T-cell (primary cell): Measurements from ENCODE around the gene CHD2. TPM values are rescaled to one million over a fixed set of nuclear protein-coding genes. Genes with fewer than 3 reads are reported as not detected.

ENCODE experiments used
- ATAC-seq, 4 experiments: fragments of 200-7000 bp in 3 of 4; fragments of 150-1000 bp in 1 of 4; cut with Tn5 transposase; replicated peaks in 1 of 4; 1 replicate in 3 of 4; 2 replicates in 1 of 4; pipeline ENCODE4 v1.10.0; 2021; ENCODE audit warnings: moderate library complexity in 3 of 4, mild to moderate bottlenecking in 2 of 4, moderate number of reproducible peaks in 1 of 4
- CTCF ChIA-PET, 2 donors: fragments of 300-600 bp; sonication (Branson Sonifier 250); formaldehyde crosslinking; loops; one replicate each; lab custom pipeline; 2022; ENCODE audit warnings: antibody characterized with exemption in 2 of 2; lab: Charles Lee
- POLR2A ChIA-PET, 2 donors: fragments of 300-600 bp; sonication (Branson Sonifier 250); formaldehyde crosslinking; loops; one replicate each; lab custom pipeline; 2022; ENCODE audit warnings: antibody characterized with exemption in 2 of 2; lab: Charles Lee
- DNase-seq, 35 experiments: peaks; one replicate each; pipeline versions ENCODE4 v3.0.0 to v3.0.0-alpha.2; 2013 to 2023
- H3K27ac ChIP-seq: one replicate; pipeline ENCODE4 v1.5.1; 2013; ENCODE audit warnings: low read length
- H3K27me3 ChIP-seq, 2 experiments: replicated peaks in 1 of 2; 1 replicate in 1 of 2; 2 replicates in 1 of 2; pipeline versions ENCODE4 v1.6.1 to v1.7.0; 2013; ENCODE audit warnings: low read length in 1 of 2, mixed read lengths in 1 of 2; ENCODE audit not compliant: control insufficient read depth in 2 of 2, insufficient read depth in 2 of 2; ENCODE audit errors: extremely low read depth in 1 of 2
- H3K36me3 ChIP-seq, 2 donors: 1 replicate in 1 of 2; 2 replicates in 1 of 2; pipeline versions ENCODE4 v1.6.1 to v1.7.0; 2013; ENCODE audit warnings: low read length in 1 of 2; ENCODE audit not compliant: control insufficient read depth in 2 of 2, insufficient read depth in 1 of 2; ENCODE audit errors: extremely low read depth in 1 of 2
- H3K4me1 ChIP-seq, 2 experiments: 1 replicate in 1 of 2; 2 replicates in 1 of 2; pipeline versions ENCODE4 v1.6.1 to v1.7.0; 2013; ENCODE audit warnings: low read length in 2 of 2, mixed read lengths in 1 of 2; ENCODE audit not compliant: insufficient read depth in 2 of 2, control insufficient read depth in 1 of 2; ENCODE audit errors: extremely low read depth in 1 of 2
- H3K4me3 ChIP-seq, 2 donors: 1 replicate in 1 of 2; 2 replicates in 1 of 2; pipeline versions ENCODE4 v1.5.1 to v1.7.0; 2013; ENCODE audit warnings: mild to moderate bottlenecking in 2 of 2, low read length in 1 of 2, moderate library complexity in 1 of 2; ENCODE audit not compliant: control insufficient read depth in 1 of 2; ENCODE audit errors: extremely low read depth in 1 of 2
- H3K9me3 ChIP-seq: 2 replicates; pipeline ENCODE4 v1.7.0; 2013
- H3K27ac Mint-ChIP-seq, 2 donors: one replicate each; pipeline ENCODE4 v1.8.0; 2020 to 2021; ENCODE audit warnings: mild to moderate bottlenecking in 2 of 2, mixed read lengths in 2 of 2
- H3K27me3 Mint-ChIP-seq, 2 donors: one replicate each; pipeline ENCODE4 v1.8.0; 2021 to 2022; ENCODE audit warnings: mixed read lengths in 2 of 2
- H3K36me3 Mint-ChIP-seq: one replicate; pipeline ENCODE4 v1.8.0; 2021; ENCODE audit warnings: mixed read lengths
- H3K4me1 Mint-ChIP-seq, 3 donors: one replicate each; pipeline ENCODE4 v1.8.0; 2020 to 2022; ENCODE audit warnings: mixed read lengths in 3 of 3, mild to moderate bottlenecking in 1 of 3
- H3K4me3 Mint-ChIP-seq, 3 donors: one replicate each; pipeline ENCODE4 v1.8.0; 2020 to 2022; ENCODE audit warnings: mild to moderate bottlenecking in 3 of 3, mixed read lengths in 3 of 3, moderate library complexity in 3 of 3
- H3K9me3 Mint-ChIP-seq, 3 donors: one replicate each; pipeline ENCODE4 v1.8.0; 2020 to 2022; ENCODE audit warnings: mixed read lengths in 3 of 3
- WGBS: methylation state at CpG from one replicate; pipeline ENCODE4 v1.1.5; 2013; ENCODE audit warnings: missing lambda C conversion rate; ENCODE audit not compliant: insufficient coverage; 5-methylcytosine and 5-hydroxymethylcytosine counted together
- total RNA-seq, 35 experiments: library from RNA in 6 of 35; stranded (reverse) in 6 of 35; fragments of 120-200 nt in 1 of 35; gene quantifications; one replicate each; pipeline versions ENCODE4 v1.2.1 to v1.2.4 and lab custom pipeline; 2013 to 2026

Gene CHD2
- total RNA-seq, 5 donors from 2014 or later (not counting 1 experiment from before 2014, with no cell fraction given), result 231 to 506 (median 266) TPM

DNA sequence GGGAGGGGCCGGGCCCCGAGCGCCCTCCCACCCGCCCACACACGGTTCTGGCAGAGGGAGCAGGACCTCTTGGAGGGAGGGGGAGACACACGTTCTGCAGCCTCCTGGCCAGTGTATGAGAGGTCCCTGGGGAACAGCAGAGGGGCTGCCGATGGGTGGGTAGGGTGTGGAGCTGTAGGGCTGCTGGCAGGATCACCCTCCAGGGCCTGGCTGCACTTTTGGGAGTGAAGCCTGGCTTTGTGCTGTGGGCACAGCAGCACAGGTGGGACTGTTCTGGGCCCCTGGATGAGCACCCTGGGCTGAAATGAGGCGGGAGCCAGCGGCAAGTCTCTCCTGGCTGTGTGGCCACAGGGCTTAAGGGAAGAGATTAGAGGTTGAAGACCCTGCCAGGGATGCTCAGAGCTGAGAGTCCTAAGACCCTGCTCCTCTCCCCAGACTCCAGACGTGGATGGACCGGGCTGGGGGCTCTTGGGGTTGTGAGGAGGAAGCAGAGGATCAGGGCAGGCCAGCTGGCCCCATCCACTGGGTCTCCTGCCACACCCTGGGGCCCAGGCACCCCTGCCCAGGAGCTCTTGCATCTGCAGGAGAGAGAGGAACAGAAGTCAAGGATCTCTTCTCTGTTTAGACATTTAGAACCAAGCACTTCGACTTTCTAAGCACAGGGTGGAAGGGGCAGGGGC, 143.6 kb downstream of the CHD2 start:
- Histone ChIP-seq H3K36me3 (no peaks in the 10 kb centered on the region), H3K4me1 (peaks cover 7 to 24% of the 10 kb centered on the region in 2 experiments), H3K4me3 (no peak overlapping the region), H3K27ac (no peak overlapping the region), H3K27me3 (peaks cover 0 to 13% of the 10 kb centered on the region in 2 experiments), H3K9me3 (no peaks in the 10 kb centered on the region)
- H3K9me3 Mint-ChIP-seq, result peaks cover 6 to 8% (median 7%) of the 10 kb centered on the region in 3 donors
- DNase-seq, result no peak
- 68% methylated on average over 7 of the region's 12 CpGs for WGBS
- no peak overlapping the region for H3K27ac Mint-ChIP-seq
- H3K27me3 Mint-ChIP-seq, result peaks cover 2 to 5% of the 10 kb centered on the region in 2 donors
- no peak overlapping the region for H3K4me3 Mint-ChIP-seq
- ChIA-PET POLR2A (no interaction called here), CTCF (no interaction called here)
- ATAC-seq, result no peak
- H3K4me1 Mint-ChIP-seq, result peaks cover 16 to 27% (median 18%) of the 10 kb centered on the region in 3 donors
- H3K36me3 Mint-ChIP-seq, result peaks cover 7% of the 10 kb centered on the region

DNA sequence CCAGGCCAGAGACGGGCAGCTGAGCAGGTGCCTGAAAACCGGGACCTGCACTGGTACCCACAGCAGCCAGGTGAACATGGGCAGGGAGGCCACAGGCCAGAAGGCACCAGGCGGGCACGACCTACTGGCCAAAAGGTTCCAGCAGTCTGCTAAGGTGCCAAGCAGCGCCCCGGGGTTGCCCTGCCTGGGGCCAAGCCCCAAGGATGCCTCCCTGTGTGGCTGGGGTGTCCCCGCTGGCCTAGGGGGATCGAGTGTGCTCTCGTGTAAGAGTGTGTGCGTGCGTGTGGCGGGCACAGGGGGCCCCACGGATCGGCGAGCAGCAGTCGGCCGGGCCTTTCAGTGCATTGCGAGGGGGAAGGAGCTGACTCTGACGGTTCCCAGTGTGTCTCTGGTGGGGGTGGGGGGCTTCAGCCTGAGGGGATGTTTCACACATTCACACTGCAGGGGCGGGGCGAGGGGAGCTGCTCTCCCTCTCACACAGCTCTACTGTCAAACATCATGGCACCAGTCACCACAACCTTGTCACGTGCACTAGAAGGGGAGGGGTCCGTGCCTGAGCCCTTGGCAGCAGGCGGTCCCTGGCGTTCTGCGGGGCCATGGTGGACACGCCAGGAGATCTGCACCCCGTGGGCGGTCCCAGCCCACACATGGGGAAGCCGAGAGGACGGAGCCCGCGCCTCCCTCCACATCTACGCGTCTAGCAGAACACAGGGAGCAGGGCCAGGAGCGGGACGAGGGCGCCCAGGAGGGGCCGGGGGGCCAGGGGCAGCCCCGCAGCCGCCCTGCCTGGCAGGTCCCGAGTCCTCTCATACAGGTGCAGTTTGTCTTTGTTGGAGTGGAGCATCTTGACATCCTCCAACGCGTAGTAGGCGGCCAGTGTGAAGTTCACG, 144.4 kb downstream of the CHD2 start:
- H3K4me1 Mint-ChIP-seq, result peaks cover 23 to 35% (median 26%) of the 10 kb centered on the region in 3 donors
- ChIA-PET CTCF (no interaction called here), POLR2A (no interaction called here)
- H3K27me3 ChIP-seq, result peaks cover 0 to 13% of the 10 kb centered on the region in 2 experiments
- no peaks in the 10 kb centered on the region for H3K36me3 ChIP-seq
- H3K4me1 ChIP-seq, result peaks cover 7 to 32% of the 10 kb centered on the region in 2 experiments
- peaks cover 6 to 8% (median 7%) of the 10 kb centered on the region in 3 donors for H3K9me3 Mint-ChIP-seq
- H3K4me3 Mint-ChIP-seq, result no peak overlapping the region
- no peak overlapping the region for H3K27ac ChIP-seq
- H3K9me3 ChIP-seq, result no peaks in the 10 kb centered on the region
- H3K36me3 Mint-ChIP-seq, result peaks cover 7% of the 10 kb centered on the region
- ATAC-seq (no peak), DNase-seq (no peak)
- H3K27ac Mint-ChIP-seq, result no peak overlapping the region
- no peak overlapping the region for H3K4me3 ChIP-seq
- WGBS, result 91% methylated on average over 28 of the region's 46 CpGs
- H3K27me3 Mint-ChIP-seq, result peaks cover 2 to 8% of the 10 kb centered on the region in 2 donors

- H3K4me3 Mint-ChIP-seq, result no peak overlapping the region
- no peak overlapping the region for H3K4me3 ChIP-seq
- H3K27me3 ChIP-seq, result peaks cover 0 to 9% of the 10 kb centered on the region in 2 experiments
- ATAC-seq (no peak), DNase-seq (no peak)
- peaks cover 6 to 8% (median 7%) of the 10 kb centered on the region in 3 donors for H3K9me3 Mint-ChIP-seq
- H3K36me3 ChIP-seq, result no peaks in the 10 kb centered on the region
- peaks cover 2 to 4% of the 10 kb centered on the region in 2 donors for H3K27me3 Mint-ChIP-seq
- no peak overlapping the region for H3K27ac Mint-ChIP-seq
- peaks cover 7% of the 10 kb centered on the region for H3K36me3 Mint-ChIP-seq
- ChIA-PET CTCF (no interaction called here), POLR2A (no interaction called here)
- WGBS, result 95% methylated on average over 23 of the region's 27 CpGs
- peaks cover 23 to 41% (median 28%) of the 10 kb centered on the region in 3 donors for H3K4me1 Mint-ChIP-seq
- H3K27ac ChIP-seq, result no peak overlapping the region
- no peaks in the 10 kb centered on the region for H3K9me3 ChIP-seq
- peaks cover 7 to 39% of the 10 kb centered on the region in 2 experiments for H3K4me1 ChIP-seq
These were observed 145.2 kb downstream of the CHD2 start for GRCh38 chr15:93045191-93045785.

GRCh38 chr15:93046120-93046519, 146.0 kb downstream of the CHD2 start:
- Histone ChIP-seq H3K36me3 (no peaks in the 10 kb centered on the region), H3K27me3 (peaks cover 0 to 8% of the 10 kb centered on the region in 2 experiments), H3K4me1 (peaks cover 7 to 48% of the 10 kb centered on the region in 2 experiments), H3K4me3 (no peak overlapping the region), H3K27ac (no peak overlapping the region), H3K9me3 (no peaks in the 10 kb centered on the region)
- ChIA-PET CTCF (no interaction called here), POLR2A (no interaction called here)
- Mint-ChIP-seq H3K27ac (peak overlapping the region; percentile 16 to 39), H3K4me3 (no peak overlapping the region), H3K4me1 (peaks cover 23 to 43% (median 28%) of the 10 kb centered on the region in 3 donors), H3K36me3 (peaks cover 7% of the 10 kb centered on the region), H3K9me3 (peaks cover 6 to 8% (median 7%) of the 10 kb centered on the region in 3 donors), H3K27me3 (peaks cover 0 to 4% of the 10 kb centered on the region in 2 donors)
- DNase-seq (no peak), ATAC-seq (no peak)
- WGBS, result 91% methylated on average over 4 of the region's 4 CpGs

GRCh38 chr15:93046721-93047120, 146.6 kb downstream of the CHD2 start:
- Histone ChIP-seq H3K9me3 (no peaks in the 10 kb centered on the region), H3K4me1 (peaks cover 7 to 51% of the 10 kb centered on the region in 2 experiments), H3K27me3 (peaks cover 0 to 5% of the 10 kb centered on the region in 2 experiments), H3K27ac (no peak overlapping the region), H3K4me3 (no peak overlapping the region), H3K36me3 (no peaks in the 10 kb centered on the region)
- Mint-ChIP-seq H3K4me1 (peaks cover 23 to 43% (median 28%) of the 10 kb centered on the region in 3 donors), H3K4me3 (no peak overlapping the region), H3K9me3 (peaks cover 6 to 8% (median 7%) of the 10 kb centered on the region in 3 donors), H3K36me3 (peaks cover 7% of the 10 kb centered on the region), H3K27ac (peak overlapping the region; percentile 39 to 55), H3K27me3 (peaks cover 0 to 4% of the 10 kb centered on the region in 2 donors)
- ATAC-seq, result no peak
- CTCF ChIA-PET, result interaction anchor here in 1 of 2 donors (1.1 kb wide), 1 partner anchor 17 kb away, joined by 4 read pairs; no protein-coding TSS in a partner anchor
- WGBS, result 75% methylated on average over 6 of the region's 7 CpGs
- POLR2A ChIA-PET, result no interaction called here
- no peak for DNase-seq
